ENCODE results near the gene MPO.

- TF ChIP-seq EZH2 (IDR thresholded peaks at IDR 0.05; ENCODE audit: insufficient read depth, poor library complexity, severe bottlenecking) (no peak), EZH2phosphoT487 (IDR thresholded peaks at IDR 0.05; ENCODE audit: insufficient read depth, low read depth) (no peak)
Observed at GRCh38 chr17:58318065-58318481, 37.3 kb upstream of the MPO start.

Data from GM23248 (cell line).